Activated T-cell treated with anti-CD3 and anti-CD28 coated beads, Interleukin-2, amount 50 U/mL, for 24 hours (primary cell): ENCODE measurements around the gene SEPTIN14.
"Not testable (repeated sequence)": the region's sequence is repeated elsewhere in the genome, so short reads cannot be mapped to it uniquely, and the experiment has no call there.

Experiments
- DNase-seq: peaks from one replicate; pipeline ENCODE4 v3.0.0-alpha.2; 2020
- H3K27ac Mint-ChIP-seq: 2 replicates; pipeline ENCODE4 v1.8.0; 2020; ENCODE audit warnings: mild to moderate bottlenecking, mixed read lengths
- H3K27me3 Mint-ChIP-seq: 2 replicates; pipeline ENCODE4 v1.8.0; 2020; ENCODE audit warnings: mixed read lengths
- H3K36me3 Mint-ChIP-seq: 2 replicates; pipeline ENCODE4 v1.8.0; 2020; ENCODE audit warnings: low read depth, mixed read lengths
- H3K4me1 Mint-ChIP-seq: 2 replicates; pipeline ENCODE4 v1.8.0; 2020; ENCODE audit warnings: low read depth, mixed read lengths
- H3K4me3 Mint-ChIP-seq: 2 replicates; pipeline ENCODE4 v1.8.0; 2020; ENCODE audit warnings: mild to moderate bottlenecking, moderate library complexity, mixed read lengths
- H3K9me3 Mint-ChIP-seq: 2 replicates; pipeline ENCODE4 v1.8.0; 2020; ENCODE audit warnings: mixed read lengths

SEPTIN14 gene

DNA sequence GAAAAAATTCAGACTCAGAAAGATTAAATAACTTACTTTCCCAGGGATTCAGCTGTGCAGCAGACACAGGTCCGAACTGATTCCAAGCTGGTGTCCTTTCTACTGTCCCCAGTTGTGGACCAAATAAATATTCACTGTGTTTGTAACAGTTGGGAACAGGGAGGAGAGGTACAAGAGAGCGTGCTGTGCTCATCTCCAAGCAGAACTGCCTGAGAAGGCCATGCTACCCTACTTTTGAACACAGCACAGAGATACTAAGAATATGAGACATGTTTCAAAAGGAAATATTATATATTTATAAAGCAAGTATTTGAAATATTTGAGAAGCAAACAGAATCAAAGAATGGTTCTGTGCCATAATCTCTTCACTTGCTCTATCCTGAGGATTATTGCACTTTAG is at the start of gene SEPTIN14:
Gene SEPTIN14, minus strand, starts transcription at position 101 of the 400 bp plus-strand sequence. CDS start 756 bp downstream, outside the sequence.
- H3K4me1 Mint-ChIP-seq, H3K9me3 Mint-ChIP-seq, H3K4me3 Mint-ChIP-seq, DNase-seq, H3K27ac Mint-ChIP-seq, H3K27me3 Mint-ChIP-seq, H3K36me3 Mint-ChIP-seq: not testable (repeated sequence)

DNA sequence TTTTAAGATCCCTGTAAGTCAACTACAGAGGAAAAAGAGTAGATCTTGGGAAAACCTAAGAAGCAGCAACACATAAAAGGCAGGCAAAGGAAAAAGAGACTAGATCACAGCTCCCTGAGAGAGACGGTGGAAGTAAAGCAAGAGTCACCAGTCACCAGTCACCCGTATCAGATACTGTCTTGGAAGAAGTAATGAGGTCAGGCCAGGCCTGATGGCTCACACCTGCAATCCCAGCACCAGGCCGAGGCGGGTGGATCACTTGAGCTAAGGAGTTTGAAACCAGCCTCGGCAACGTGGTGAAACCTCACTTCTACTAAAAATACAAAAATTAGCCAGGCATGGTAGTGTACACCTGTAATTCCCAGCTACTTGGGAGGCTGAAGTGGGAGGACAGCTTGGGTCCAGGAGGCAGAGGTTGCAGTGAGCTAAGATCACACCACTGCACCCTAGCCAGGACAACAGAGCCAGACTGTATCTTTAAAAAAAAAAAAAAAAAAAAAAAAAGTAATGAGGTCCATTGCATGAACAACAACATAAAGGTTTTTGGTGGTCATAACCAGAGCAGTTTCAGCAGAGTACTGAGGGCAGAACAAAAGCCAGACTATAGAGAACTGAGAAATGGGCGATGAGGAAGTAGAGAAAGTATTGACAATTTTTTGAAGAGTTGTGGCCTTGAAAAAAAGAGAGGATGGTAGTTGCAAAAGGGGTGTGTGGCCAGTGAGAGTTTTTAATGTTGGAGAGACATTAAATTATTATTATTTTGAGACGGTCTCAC is 41.6 kb upstream of the SEPTIN14 start:
- Mint-ChIP-seq H3K4me1 (peaks cover 4% of the 10 kb centered on the region), H3K27ac (no peak overlapping the region), H3K36me3 (peaks cover 16% of the 10 kb centered on the region), H3K9me3 (peaks cover 3% of the 10 kb centered on the region), H3K27me3 (no peaks in the 10 kb centered on the region), H3K4me3 (no peak overlapping the region)
- no peak for DNase-seq

DNA sequence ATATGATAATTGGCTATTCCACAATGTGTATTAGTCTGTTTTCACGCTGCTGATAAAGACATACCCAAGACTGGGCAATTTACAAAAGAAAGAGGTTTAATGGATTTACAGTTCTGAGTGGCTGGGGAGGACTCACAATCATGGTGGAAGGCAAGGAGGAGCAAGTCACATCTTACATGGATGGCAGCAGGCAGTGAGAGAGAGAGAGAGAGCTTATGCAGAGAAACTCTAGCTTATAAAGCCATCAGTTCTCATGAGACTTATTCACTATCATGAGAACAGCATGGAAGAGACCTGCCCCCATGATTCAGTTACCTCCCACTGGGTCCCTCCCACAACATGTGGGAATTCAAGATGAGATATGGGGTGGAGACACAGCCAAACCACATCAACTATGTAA is 38.5 kb upstream of the SEPTIN14 start:
- not testable (repeated sequence) for H3K27me3 Mint-ChIP-seq, H3K9me3 Mint-ChIP-seq, H3K4me3 Mint-ChIP-seq, H3K36me3 Mint-ChIP-seq, H3K4me1 Mint-ChIP-seq, DNase-seq, H3K27ac Mint-ChIP-seq

DNA sequence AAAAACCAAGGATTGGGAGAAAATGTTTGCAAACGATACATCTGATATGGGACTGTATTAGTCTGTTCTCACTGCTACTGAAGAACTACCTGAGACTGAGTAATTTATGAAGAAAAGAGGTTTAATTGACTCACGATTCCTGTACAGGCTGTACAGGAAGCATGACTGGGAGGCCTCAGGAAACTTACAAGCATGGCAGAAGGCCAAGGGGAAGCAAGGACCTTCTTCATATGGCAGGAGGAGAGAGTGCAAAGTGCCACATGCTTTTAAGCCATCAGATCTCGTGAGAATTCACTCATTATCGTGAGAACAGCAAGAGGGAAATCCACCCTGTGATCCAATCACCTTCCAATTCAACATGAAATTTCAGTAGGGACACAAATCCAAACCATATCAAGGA is 35.7 kb upstream of the SEPTIN14 start:
- Mint-ChIP-seq H3K4me3 (no peak overlapping the region), H3K27ac (no peak overlapping the region), H3K36me3 (peaks cover 5% of the 10 kb centered on the region), H3K9me3 (peaks cover 3% of the 10 kb centered on the region), H3K4me1 (no peaks in the 10 kb centered on the region), H3K27me3 (no peaks in the 10 kb centered on the region)
- no peak for DNase-seq

DNA sequence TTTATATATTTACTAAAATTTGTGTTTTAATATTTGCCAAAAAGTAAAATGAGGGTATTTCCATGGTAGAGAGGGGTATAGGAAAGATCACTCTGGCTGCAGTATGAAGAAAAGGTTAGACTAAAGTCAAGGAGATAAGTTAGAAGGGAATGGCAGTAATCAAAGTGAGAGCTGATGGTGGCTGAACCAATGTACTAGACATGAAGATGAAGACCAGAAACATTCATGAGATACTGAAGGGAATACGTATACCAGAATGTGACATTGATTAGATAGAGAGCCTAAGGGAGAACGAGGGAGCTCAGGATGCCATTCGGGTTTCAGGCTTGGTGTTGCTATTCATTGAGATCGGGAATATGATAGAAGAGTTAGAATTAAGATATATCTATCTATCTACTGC is 32.5 kb upstream of the SEPTIN14 start:
- DNase-seq, result no peak
- Mint-ChIP-seq H3K9me3 (peaks cover 2% of the 10 kb centered on the region), H3K4me3 (no peak overlapping the region), H3K27ac (no peak overlapping the region), H3K36me3 (no peaks in the 10 kb centered on the region), H3K27me3 (no peaks in the 10 kb centered on the region), H3K4me1 (no peaks in the 10 kb centered on the region)

DNA sequence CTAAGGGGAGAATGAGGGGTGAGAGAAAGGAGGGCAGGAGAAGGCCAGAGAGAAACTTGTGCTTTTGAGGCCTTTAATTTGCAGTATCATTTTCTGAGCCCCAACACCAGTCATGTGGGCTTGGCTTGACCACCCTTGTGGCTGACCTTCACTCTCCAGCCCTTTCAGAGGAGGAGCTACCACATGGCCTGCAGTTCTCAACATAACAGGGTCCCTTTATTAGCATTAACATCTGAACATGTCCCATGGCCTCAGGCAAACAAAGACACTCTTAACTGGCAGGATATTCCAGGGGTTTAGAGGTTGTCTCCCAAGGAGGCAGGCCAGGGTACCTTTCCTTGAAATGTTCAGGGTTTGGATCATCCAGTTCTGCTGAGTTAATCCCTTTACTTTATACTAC is 31.4 kb upstream of the SEPTIN14 start:
- no peak overlapping the region for H3K4me3 Mint-ChIP-seq
- DNase-seq, result no peak
- H3K36me3 Mint-ChIP-seq, result no peaks in the 10 kb centered on the region

DNA sequence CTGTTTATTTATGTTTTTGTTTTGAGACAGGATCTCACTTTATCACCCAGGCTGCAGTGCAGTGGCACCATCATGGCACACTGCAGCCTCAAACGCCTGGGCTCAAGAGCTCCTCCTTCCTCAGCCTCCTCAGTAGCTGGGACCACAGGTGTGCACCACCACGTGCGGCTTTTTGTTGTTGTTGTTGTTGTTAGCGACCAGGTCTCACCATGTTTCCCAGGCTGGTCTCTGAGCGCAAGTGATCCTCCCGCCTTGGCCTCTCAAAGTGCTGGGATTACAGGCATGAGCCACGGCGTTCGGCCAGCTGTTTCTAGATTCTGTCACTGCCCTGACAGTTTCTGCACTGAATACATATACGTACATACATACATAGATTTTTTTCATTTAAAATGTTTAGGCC is 25.8 kb upstream of the SEPTIN14 start:
- not testable (repeated sequence) for H3K9me3 Mint-ChIP-seq, H3K27me3 Mint-ChIP-seq, H3K4me1 Mint-ChIP-seq, DNase-seq, H3K36me3 Mint-ChIP-seq
- peak overlapping the region; percentile 79 for H3K4me3 Mint-ChIP-seq
- peak overlapping the region; percentile 71 for H3K27ac Mint-ChIP-seq

More for the DNA sequence above, 31.4 kb upstream of the SEPTIN14 start:
- Mint-ChIP-seq H3K27ac (no peak overlapping the region), H3K9me3 (no peaks in the 10 kb centered on the region), H3K4me1 (no peaks in the 10 kb centered on the region), H3K27me3 (no peaks in the 10 kb centered on the region)

DNA sequence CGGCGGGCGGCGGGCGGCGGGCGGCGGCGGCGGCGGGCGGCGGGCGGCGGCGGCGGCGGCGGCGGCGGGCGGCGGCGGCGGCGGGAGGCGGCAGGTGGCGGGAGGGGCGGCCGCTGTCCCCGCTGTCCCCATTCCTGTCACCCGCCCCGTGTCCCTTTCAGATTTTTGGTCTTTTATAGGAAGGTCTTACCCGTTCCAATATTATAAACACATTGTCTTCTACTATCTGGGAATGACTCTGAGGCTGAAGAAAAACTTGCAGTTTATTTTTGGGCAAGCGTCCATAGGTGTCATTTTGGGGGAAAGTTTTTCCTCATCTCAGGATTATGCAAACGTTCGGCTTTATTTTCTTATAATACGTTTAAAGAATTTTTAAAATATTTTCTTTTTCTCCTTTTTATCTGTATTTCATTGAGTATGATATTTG is 25.3 kb upstream of the SEPTIN14 start:
- H3K27me3 Mint-ChIP-seq, result no peaks in the 10 kb centered on the region
- peak overlapping the region; percentile 71 for H3K27ac Mint-ChIP-seq
- DNase-seq, result no peak
- H3K36me3 Mint-ChIP-seq, result no peaks in the 10 kb centered on the region
- peaks cover 7% of the 10 kb centered on the region for H3K4me1 Mint-ChIP-seq
- peak overlapping the region; percentile 79 for H3K4me3 Mint-ChIP-seq
- H3K9me3 Mint-ChIP-seq, result no peaks in the 10 kb centered on the region

DNA sequence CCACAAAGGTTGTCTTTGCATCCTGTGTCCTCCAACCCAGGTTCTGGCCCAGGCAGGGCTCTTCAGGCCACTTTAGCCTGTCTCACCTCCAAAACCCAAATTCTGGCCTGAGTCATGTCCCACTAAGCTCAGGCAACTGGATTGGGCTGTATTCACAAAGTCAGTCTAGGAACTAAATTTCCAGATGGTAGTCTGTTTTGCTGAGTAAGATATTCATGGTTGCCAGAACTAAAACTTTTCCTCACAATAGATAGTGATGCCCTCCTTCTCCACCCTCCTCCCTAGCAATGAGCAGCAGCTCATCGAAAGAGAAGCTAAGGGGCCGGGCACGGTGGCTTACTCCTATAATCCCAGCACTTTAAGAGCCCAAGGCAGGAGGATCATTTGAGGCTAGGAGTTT is 21.8 kb upstream of the SEPTIN14 start:
- Mint-ChIP-seq H3K27ac (no peak overlapping the region), H3K27me3 (no peaks in the 10 kb centered on the region), H3K36me3 (no peaks in the 10 kb centered on the region), H3K4me3 (no peak overlapping the region), H3K9me3 (no peaks in the 10 kb centered on the region), H3K4me1 (peaks cover 7% of the 10 kb centered on the region)
- no peak for DNase-seq

DNA sequence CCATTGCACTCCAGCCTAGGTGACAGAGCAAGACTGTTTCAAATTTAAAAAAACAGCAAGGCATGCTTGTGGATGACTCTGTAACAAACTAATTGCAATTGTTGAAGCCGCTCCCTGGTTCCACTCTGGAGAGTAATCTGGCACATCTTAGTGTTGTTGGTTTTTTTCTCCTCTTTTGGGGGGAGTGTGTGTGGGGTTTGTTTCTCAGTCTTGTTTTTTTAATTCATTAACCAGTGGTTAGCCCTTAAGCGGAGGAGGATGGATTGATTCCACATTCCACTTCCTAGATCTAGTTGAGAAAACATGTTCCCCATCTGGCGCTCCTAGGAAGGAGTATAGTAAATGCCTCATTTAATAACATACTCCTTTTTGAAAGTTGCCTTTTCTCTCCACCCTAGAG is 16.1 kb upstream of the SEPTIN14 start:
- no peak overlapping the region for H3K27ac Mint-ChIP-seq
- no peaks in the 10 kb centered on the region for H3K9me3 Mint-ChIP-seq
- H3K36me3 Mint-ChIP-seq, result no peaks in the 10 kb centered on the region
- H3K4me1 Mint-ChIP-seq, result peaks cover 3% of the 10 kb centered on the region
- no peak for DNase-seq
- H3K4me3 Mint-ChIP-seq, result no peak overlapping the region
- H3K27me3 Mint-ChIP-seq, result no peaks in the 10 kb centered on the region

DNA sequence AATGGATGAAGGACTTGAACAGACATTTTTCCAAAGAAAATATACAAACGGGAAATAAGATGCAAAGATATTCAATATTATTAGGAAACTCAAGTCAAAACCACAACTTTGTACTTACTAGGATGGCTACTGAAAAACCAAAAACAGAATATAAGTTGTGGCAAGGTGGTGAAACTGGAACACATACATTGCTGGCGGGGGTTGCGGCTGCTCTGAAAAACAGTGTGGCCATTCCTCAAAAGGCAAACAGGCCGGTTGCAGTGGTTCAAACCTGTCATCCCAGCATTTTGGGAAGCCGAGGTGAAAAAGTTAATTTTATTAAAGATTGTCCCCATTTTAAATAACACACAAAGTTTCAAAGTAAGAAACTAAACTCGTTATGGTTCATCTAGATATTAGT is 14.8 kb upstream of the SEPTIN14 start:
- DNase-seq, result no peak
- no peak overlapping the region for H3K4me3 Mint-ChIP-seq
- H3K27me3 Mint-ChIP-seq, result no peaks in the 10 kb centered on the region
- H3K9me3 Mint-ChIP-seq, result no peaks in the 10 kb centered on the region
- peaks cover 3% of the 10 kb centered on the region for H3K4me1 Mint-ChIP-seq
- no peak overlapping the region for H3K27ac Mint-ChIP-seq
- no peaks in the 10 kb centered on the region for H3K36me3 Mint-ChIP-seq

DNA sequence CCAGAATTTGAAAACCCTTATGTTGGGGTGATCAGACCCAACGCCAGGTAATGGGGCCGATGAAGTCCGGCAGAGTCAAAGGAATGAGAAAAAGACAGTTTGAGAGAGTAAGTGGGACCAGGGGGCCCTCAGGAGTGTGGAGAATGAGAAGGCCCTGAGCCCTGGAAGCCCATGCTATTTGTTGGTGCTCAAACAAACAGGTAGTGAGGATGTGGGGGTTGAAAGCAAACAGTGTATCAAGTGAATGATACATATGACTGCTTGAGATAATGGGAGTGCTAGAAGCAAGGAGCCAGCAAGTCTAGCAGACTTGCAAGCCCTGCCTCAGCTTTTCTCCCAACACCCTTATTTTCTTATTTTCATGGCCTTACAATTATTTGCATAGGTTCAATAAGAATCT is 11.2 kb upstream of the SEPTIN14 start:
- H3K9me3 Mint-ChIP-seq, result no peaks in the 10 kb centered on the region
- no peak for DNase-seq
- no peak overlapping the region for H3K4me3 Mint-ChIP-seq
- H3K4me1 Mint-ChIP-seq, result no peaks in the 10 kb centered on the region
- H3K36me3 Mint-ChIP-seq, result no peaks in the 10 kb centered on the region
- H3K27ac Mint-ChIP-seq, result no peak overlapping the region
- H3K27me3 Mint-ChIP-seq, result peaks cover 2% of the 10 kb centered on the region

DNA sequence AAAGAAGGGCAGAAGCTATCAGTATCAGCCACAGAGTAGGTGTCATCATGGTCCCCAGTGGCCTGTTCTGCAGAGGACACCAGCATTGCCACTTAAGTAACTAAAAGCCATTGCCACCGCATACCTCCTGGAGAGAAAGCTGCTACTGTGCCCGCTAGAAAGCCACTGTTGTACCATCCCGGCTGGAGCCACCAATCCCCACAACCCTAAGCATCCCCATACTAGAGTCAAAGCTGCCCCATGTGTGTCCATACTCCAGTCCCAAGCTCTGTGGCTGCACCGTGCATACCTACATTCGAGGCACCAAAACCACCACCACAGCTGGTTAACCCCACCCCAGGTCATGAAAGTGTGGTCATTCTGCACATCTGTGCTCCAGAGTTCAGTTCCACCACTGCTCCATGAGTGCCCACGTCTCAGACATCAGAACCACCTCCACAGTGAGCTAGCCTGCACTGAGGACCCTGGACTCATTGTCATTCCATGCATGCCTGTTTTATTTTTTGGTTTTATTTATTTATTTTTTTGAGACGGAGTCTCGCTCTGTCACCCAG is 9.5 kb upstream of the SEPTIN14 start:
- peaks cover 5% of the 10 kb centered on the region for H3K27me3 Mint-ChIP-seq

DNA sequence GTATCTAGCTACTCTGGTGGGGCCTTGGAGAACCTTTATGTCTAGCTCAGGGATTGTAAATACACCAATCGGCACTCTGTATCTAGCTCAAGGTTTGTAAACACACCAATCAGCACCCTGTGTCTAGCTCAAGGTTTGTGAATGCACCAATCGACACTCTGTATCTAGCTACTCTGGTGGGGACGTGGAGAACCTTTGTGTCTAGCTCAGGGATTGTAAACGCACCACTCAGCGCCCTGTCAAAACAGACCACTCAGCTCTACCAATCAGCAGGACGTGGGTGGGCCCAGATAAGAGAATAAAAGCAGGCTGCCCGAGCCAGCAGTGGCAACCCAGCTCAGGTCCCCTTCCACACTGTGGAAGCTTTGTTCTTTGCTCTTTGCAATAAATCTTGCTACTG is 6.4 kb upstream of the SEPTIN14 start:
- H3K4me3 Mint-ChIP-seq, H3K36me3 Mint-ChIP-seq, H3K27me3 Mint-ChIP-seq, DNase-seq, H3K9me3 Mint-ChIP-seq, H3K27ac Mint-ChIP-seq, H3K4me1 Mint-ChIP-seq: not testable (repeated sequence)

More for the DNA sequence above, 9.5 kb upstream of the SEPTIN14 start:
- H3K36me3 Mint-ChIP-seq, result no peaks in the 10 kb centered on the region
- H3K4me1 Mint-ChIP-seq, result no peaks in the 10 kb centered on the region
- no peak overlapping the region for H3K4me3 Mint-ChIP-seq
- no peak for DNase-seq
- no peaks in the 10 kb centered on the region for H3K9me3 Mint-ChIP-seq
- no peak overlapping the region for H3K27ac Mint-ChIP-seq

DNA sequence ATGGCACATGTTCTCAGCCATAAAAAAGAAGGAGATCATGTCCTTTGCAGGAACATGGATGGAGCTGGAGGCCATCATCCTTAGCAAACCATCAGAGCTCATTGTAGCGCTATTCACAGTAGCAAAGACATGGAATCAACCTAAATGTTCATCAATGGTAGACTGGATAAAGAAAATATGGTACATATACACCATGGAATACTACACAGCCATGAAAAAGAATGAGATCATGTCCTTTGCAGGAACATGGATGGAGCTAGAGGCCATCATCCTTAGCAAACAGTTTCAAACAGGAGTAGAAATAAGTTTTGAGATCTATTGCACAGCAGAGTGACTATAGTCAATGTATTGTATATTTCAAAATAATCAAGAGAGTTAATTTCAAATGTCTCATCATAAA is 17.4 kb downstream of the SEPTIN14 start:
- H3K27ac Mint-ChIP-seq, H3K4me1 Mint-ChIP-seq, DNase-seq, H3K36me3 Mint-ChIP-seq, H3K27me3 Mint-ChIP-seq, H3K4me3 Mint-ChIP-seq, H3K9me3 Mint-ChIP-seq: not testable (repeated sequence)
